Endothelial cell of umbilical vein (primary cell): Measurements from ENCODE around the gene REPIN1. TPM values are rescaled to one million over a fixed set of nuclear protein-coding genes. Genes with fewer than 3 reads are reported as not detected.

ENCODE experiments used
- BruUV-seq: library from RNA; stranded (reverse); fragments of 400-500 nt; replicated peaks from 2 replicates; lab custom pipeline; 2021; lab: Mats Ljungman, UMichigan
- CTCF ChIA-PET: fragments of 300-600, 350-600 bp; sonication (Branson Sonifier 250); formaldehyde crosslinking; loops from one replicate; lab custom pipeline; 2021; ENCODE audit warnings: antibody characterized with exemption, inconsistent platforms; lab: Charles Lee
- POLR2A ChIA-PET: fragments of 300-600, 350-600 bp; sonication (Branson Sonifier 250); formaldehyde crosslinking; loops from one replicate; lab custom pipeline; 2021; ENCODE audit warnings: antibody characterized with exemption, inconsistent platforms; lab: Charles Lee
- DNase-seq: peaks from one replicate; pipeline ENCODE4 v3.0.0-alpha.2; 2011; ENCODE audit warnings: low read depth, low spot score
- FAIRE-seq: peaks from 2 replicates; lab custom pipeline; 2011; peaks lifted over from hg19 to GRCh38; lab: Jason Lieb, UNC
- H2AFZ ChIP-seq: 2 replicates; pipeline ENCODE4 v1.6.0; 2012; ENCODE audit warnings: low read depth, low read length, control low read depth, inconsistent platforms
- H3K27ac ChIP-seq: 2 replicates; pipeline ENCODE4 v1.5.1; 2011; ENCODE audit warnings: low read depth, mild to moderate bottlenecking, control low read depth, low read length, moderate library complexity; ENCODE audit not compliant: insufficient read depth
- H3K27me3 ChIP-seq, 2 experiments: 2 replicates each; pipeline versions ENCODE4 v1.6.0 to v1.6.1; 2011; ENCODE audit warnings: low read length in 2 of 2, mixed read lengths in 1 of 2; ENCODE audit not compliant: control insufficient read depth in 2 of 2, insufficient read depth in 2 of 2
- H3K36me3 ChIP-seq, 2 experiments: 2 replicates in 1 of 2; 3 replicates in 1 of 2; pipeline ENCODE4 v1.5.1; 2011; ENCODE audit warnings: low read length in 2 of 2, mild to moderate bottlenecking in 1 of 2, moderate library complexity in 1 of 2; ENCODE audit not compliant: control insufficient read depth in 2 of 2, insufficient read depth in 2 of 2; ENCODE audit errors: extremely low read depth in 1 of 2
- H3K4me1 ChIP-seq: 3 replicates; pipeline ENCODE4 v1.5.1; 2011; ENCODE audit warnings: mild to moderate bottlenecking, low read length; ENCODE audit not compliant: control insufficient read depth, insufficient read depth; ENCODE audit errors: extremely low read depth
- H3K4me2 ChIP-seq: 2 replicates; pipeline ENCODE4 v1.6.1; 2011; ENCODE audit warnings: low read length, control low read depth, mixed read lengths; ENCODE audit not compliant: insufficient read depth
- H3K4me3 ChIP-seq, 3 experiments: fragments of 200-600 bp in 1 of 3; sonication (generic), shearing (Covaris generic) in 1 of 3; replicated peaks in 1 of 3; 2 replicates each; pipeline ENCODE4 v1.5.1; 2011 to 2016; ENCODE audit warnings: control low read depth in 3 of 3, low read length in 3 of 3, mild to moderate bottlenecking in 2 of 3, inconsistent platforms in 1 of 3, low read depth in 1 of 3, moderate library complexity in 1 of 3; ENCODE audit not compliant: insufficient read depth in 1 of 3
- H3K79me2 ChIP-seq: 2 replicates; pipeline ENCODE4 v1.6.0; 2012; ENCODE audit warnings: low read length, inconsistent platforms; ENCODE audit not compliant: control insufficient read depth, insufficient read depth
- H3K9ac ChIP-seq: replicated peaks from 2 replicates; pipeline ENCODE3; 2011; ENCODE audit warnings: low read length, control low read depth; ENCODE audit not compliant: insufficient read depth; ENCODE audit errors: extremely low read depth
- H3K9me1 ChIP-seq: replicated peaks from 3 replicates; pipeline ENCODE4 v1.6.0; 2011; ENCODE audit warnings: mild to moderate bottlenecking, low read length; ENCODE audit not compliant: control insufficient read depth, insufficient read depth; ENCODE audit errors: extremely low read depth
- H3K9me3 ChIP-seq: replicated peaks from 2 replicates; pipeline ENCODE4 v1.5.1; 2012; ENCODE audit warnings: low read length, inconsistent platforms; ENCODE audit not compliant: control insufficient read depth, insufficient read depth
- H4K20me1 ChIP-seq: replicated peaks from 2 replicates; pipeline ENCODE3; 2011; ENCODE audit warnings: mild to moderate bottlenecking, low read length; ENCODE audit not compliant: control insufficient read depth, insufficient read depth; ENCODE audit errors: extremely low read depth
- CTCF ChIP-seq, 2 donors: IDR thresholded peaks; 1 replicate in 1 of 2; 2 replicates in 1 of 2; pipeline ENCODE4 v1.5.1; 2011; ENCODE audit warnings: low read length in 2 of 2, mild to moderate bottlenecking in 2 of 2, moderate library complexity in 2 of 2, control low read depth in 1 of 2, inconsistent platforms in 1 of 2, low read depth in 1 of 2; ENCODE audit not compliant: insufficient read depth in 1 of 2; ENCODE audit errors: extremely low read depth in 1 of 2
- EZH2 ChIP-seq: IDR thresholded peaks from 2 replicates; pipeline ENCODE4 v1.6.1; 2012; ENCODE audit warnings: borderline replicate concordance, low read depth, mild to moderate bottlenecking, moderate library complexity, low read length, inconsistent platforms; ENCODE audit not compliant: severe bottlenecking
- FOS ChIP-seq: IDR thresholded peaks from 2 replicates; pipeline ENCODE4 v1.6.1; 2011; ENCODE audit warnings: mild to moderate bottlenecking, low read length, moderate library complexity, borderline replicate concordance; ENCODE audit not compliant: insufficient read depth
- GATA2 ChIP-seq: IDR thresholded peaks from 2 replicates; pipeline ENCODE4 v1.7.0; 2011; ENCODE audit warnings: low read depth, mild to moderate bottlenecking, moderate library complexity, mixed read lengths, low read length; ENCODE audit not compliant: insufficient read length, insufficient read depth
- JUN ChIP-seq: IDR thresholded peaks from 2 replicates; pipeline ENCODE4 v1.6.1; 2011; ENCODE audit warnings: borderline replicate concordance, low read depth; ENCODE audit not compliant: insufficient read length, insufficient read depth
- MAX ChIP-seq: IDR thresholded peaks from 2 replicates; pipeline ENCODE4 v1.6.1; 2011; ENCODE audit not compliant: insufficient read depth, insufficient read length
- MYC ChIP-seq: IDR thresholded peaks from one replicate; pipeline ENCODE4 v1.6.1; 2011; ENCODE audit warnings: mild to moderate bottlenecking, low read depth, low read length
- POLR2A ChIP-seq: IDR thresholded peaks from 2 replicates; pipeline ENCODE4 v1.6.1; 2012; ENCODE audit warnings: low read depth, mild to moderate bottlenecking, control low read depth, low read length
- POLR2AphosphoS5 ChIP-seq: IDR thresholded peaks from 2 replicates; pipeline ENCODE4 v1.6.1; 2012; ENCODE audit warnings: low read depth, mild to moderate bottlenecking, control low read depth, low read length, moderate library complexity; ENCODE audit not compliant: insufficient read depth
- dilution Hi-C: fragments of 300-500 bp; cut with MboI; formaldehyde crosslinking; loops from one replicate; pipeline ENCODE4 v1.15.0; 2019; ENCODE audit warnings: low sequenced_read_pairs; ENCODE audit not compliant: extremely low pct_ligation_motif_present
- intact Hi-C: fragments of 100-400 bp; cut with micrococcal nuclease; formaldehyde crosslinking; loops from one replicate; pipeline ENCODE4 v1.10.0; 2022
- polyA plus RNA-seq, 4 experiments: library from polyadenylated mRNA; depleted of rRNA in 3 of 4; stranded (reverse) in 3 of 4; unstranded in 1 of 4; fragments of >200 nt; gene quantifications; 2 replicates each; pipeline versions ENCODE4 v1.2.1 to v1.2.3, GENCODE V29; 2011 to 2012; ENCODE audit warnings: missing spikeins in 1 of 4
- total RNA-seq: library from RNA; stranded (reverse); gene quantifications from 2 replicates; pipeline ENCODE4 v1.2.3, GENCODE V29; 2021

REPIN1 gene
- total and polyA plus RNA-seq, 2 donors (not counting 3 experiments of a cell fraction or from before 2014, with no cell fraction given), result 108 to 140 TPM

- H3K36me3 ChIP-seq, result no peaks in the 10 kb centered on the region
- H4K20me1 ChIP-seq, result no peaks in the 10 kb centered on the region
- no peak for FAIRE-seq
- no peak for DNase-seq
- no peaks in the 10 kb centered on the region for H3K9me1 ChIP-seq
- no peak overlapping the region for H3K9ac ChIP-seq
- no peak overlapping the region for H3K4me3 ChIP-seq
- TF ChIP-seq JUN (no peak), MAX (no peak), FOS (no peak), POLR2A (no peak), GATA2 (no peak), MYC (no peak), CTCF (IDR thresholded peaks at IDR 0.05; ENCODE audit: extremely low read depth in 1 of 2, insufficient read depth in 1 of 2, low read depth in 1 of 2, low read length in 2 of 2) (no peak), EZH2 (no peak), POLR2AphosphoS5 (no peak)
- POLR2A ChIA-PET, result no interaction called here
- H3K79me2 ChIP-seq, result no peaks in the 10 kb centered on the region
- intact Hi-C loops, result no loop called here
- no peaks in the 10 kb centered on the region for H3K9me3 ChIP-seq
- H2AFZ ChIP-seq, result no peak overlapping the region
- H3K27ac ChIP-seq, result no peak overlapping the region
- no peak overlapping the region for H3K4me2 ChIP-seq
- no TSS peak for BruUV-seq
- dilution Hi-C loops, result no loop called here
- CTCF ChIA-PET, result interaction anchor here (1.0 kb wide), 1 partner anchor 11 kb away, joined by 4 read pairs; no protein-coding TSS in a partner anchor
- H3K27me3 ChIP-seq, result no peaks in the 10 kb centered on the region
- H3K4me1 ChIP-seq, result peaks cover 13% of the 10 kb centered on the region
These were observed 5.3 kb upstream of the REPIN1 start for GRCh38 chr7:150363370-150363769.
